ENCODE data around the gene NECAB3.
A peak's percentile ranks its signal among the peaks of the same experiment; 100 is the strongest.

Gene NECAB3

GRCh38 chr20:33668466-33669155 lies 5.6 kb downstream of the NECAB3 start:
- in situ Hi-C loops (cut with MboI; ENCODE audit: low pct_unique_long_range_greater_than_20kb, low sequenced_read_pairs): loop anchor here (25.0 kb wide), 1 partner anchor 206 kb away; no protein-coding TSS in a partner anchor
- no peak for DNase-seq

GRCh38 chr20:33667676-33668465 lies 6.4 kb downstream of the NECAB3 start:
- in situ Hi-C loops (cut with MboI; ENCODE audit: low pct_unique_long_range_greater_than_20kb, low sequenced_read_pairs): loop anchor here (25.0 kb wide), 1 partner anchor 206 kb away; no protein-coding TSS in a partner anchor
- DNase-seq: no peak

DNA sequence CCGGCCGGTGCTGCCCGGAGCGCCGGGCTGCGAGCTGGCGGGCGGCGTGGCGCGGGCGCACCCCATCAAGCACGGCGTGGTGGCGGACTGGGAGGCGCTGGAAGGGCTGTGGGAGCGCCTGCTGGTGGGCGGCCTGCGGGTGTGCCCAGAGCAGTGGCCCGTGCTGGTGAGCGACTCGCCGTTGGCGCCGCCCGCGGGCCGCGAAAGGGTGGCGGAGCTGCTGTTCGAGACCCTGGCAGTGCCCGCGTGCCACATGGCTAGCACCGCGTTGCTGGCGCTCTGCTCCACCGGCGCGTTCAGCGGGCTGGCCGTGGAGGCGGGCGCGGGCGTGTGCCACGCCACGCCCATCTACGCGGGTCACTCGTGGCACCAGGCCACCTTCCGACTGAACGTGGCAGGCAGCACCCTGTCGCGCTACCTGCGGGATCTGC lies 7.0 kb downstream of the NECAB3 start:
- DNase-seq: no peak
- in situ Hi-C loops (cut with MboI; ENCODE audit: low pct_unique_long_range_greater_than_20kb, low sequenced_read_pairs): loop anchor here (25.0 kb wide), 1 partner anchor 205 kb away; no protein-coding TSS in a partner anchor

DNA sequence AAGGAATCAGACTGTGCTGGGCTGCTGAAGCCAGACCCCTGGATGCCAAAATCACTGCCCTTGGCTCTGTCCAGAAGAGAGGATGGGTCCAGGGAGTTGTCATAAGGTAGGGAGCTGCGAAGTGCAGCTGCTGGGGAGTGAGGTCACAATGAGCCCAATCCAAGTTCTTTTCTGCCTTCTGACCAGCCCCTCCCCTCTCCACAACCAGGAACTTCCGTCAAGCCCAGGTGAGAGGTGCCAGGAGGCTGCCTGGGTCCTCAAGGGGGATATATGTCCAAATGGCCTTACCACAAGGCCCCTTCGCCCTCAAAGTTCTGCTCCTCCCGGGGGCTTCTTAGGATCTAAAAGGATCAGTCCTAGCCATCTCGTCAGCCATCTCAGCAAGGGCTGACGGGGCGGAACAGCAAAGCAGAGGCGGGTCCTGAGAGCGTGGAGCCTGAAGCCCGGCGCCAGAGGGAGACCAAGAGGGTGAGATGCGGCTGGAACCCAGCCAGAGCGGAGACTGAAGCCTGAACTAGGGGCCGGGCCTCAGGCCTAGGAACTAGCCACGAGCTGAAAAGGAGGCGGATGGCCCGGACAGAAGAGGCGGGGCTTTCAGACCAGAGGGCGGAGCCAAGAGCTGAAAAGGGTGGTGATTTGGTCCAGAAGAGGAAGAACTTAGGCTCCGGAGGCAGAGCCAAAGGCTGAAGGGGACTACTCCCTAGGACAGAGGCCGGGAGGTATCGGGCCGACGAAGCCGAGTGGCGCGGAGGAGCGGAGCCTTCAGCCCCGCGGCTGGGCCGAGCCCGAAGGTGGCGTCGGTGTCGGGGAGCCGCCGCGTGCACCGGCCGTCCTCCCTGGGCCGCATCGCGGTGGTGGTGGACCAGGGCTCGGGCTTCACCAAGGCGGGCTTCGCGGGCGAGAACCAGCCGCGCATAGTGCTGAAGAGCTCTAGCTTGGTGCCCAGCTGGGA lies 7.7 kb downstream of the NECAB3 start, which contains the start of gene ACTL10:
Gene ACTL10, plus strand, starts transcription at position 651 of the 952 bp plus-strand sequence. CDS start 555 bp downstream, outside the sequence.
- DNase-seq: peak; percentile 41
- in situ Hi-C loops (cut with MboI; ENCODE audit: low pct_unique_long_range_greater_than_20kb, low sequenced_read_pairs): loop anchor here (25.0 kb wide), 1 partner anchor 204 kb away; no protein-coding TSS in a partner anchor

DNA sequence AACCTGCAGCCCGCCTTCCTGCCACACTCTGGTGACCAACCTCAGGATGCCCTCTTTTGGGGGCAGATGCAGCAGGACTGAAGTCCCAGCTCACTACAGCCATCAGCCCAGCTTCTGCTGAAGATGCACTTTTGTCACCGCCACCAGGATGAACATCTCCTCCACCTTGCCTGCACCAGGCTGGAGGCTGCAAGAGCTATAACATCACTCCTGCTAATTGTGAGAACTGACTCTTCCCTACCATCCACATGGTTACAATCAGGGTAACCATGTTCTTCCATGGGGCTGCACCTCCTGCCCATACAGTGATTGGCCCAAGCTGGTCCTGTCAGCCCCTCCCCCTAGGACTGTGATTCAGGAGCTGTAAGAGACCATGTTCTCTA lies 9.5 kb downstream of the NECAB3 start:
- in situ Hi-C loops (cut with MboI; ENCODE audit: low pct_unique_long_range_greater_than_20kb, low sequenced_read_pairs): loop anchor here (25.0 kb wide), 1 partner anchor 202 kb away; no protein-coding TSS in a partner anchor
- DNase-seq: no peak

DNA sequence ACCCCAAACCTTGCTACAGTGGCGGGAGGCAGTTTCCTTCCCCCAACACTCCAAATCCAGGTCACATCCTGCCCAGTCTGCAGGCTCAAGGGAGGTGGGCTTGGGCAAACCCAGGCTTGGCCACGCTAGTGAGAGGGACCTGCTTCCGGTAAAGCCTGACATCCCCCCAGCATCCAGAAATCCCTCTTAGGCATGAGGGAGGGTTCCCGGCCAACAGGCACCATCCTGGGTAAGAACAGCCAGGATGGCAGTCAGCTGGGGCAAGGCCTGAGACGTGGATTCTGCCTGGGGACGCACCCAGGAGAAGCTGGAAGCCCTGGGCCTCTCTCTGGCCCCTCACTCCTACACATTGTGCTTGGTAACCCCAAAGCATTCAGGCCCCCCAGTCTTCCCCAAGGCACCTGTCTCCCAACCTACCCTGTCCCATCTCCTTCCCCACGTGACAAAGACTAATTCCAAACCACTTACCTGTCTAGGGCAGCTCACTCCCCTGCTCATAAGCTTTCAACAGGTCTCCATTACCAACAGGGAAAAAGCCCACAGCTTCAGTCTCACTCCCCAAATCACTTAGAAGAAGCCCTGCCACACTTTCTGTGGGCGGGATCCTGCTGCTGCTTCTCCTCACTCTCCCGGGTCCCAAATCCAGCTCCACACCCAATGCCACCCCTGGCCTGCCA lies 10.0 kb downstream of the NECAB3 start:
- no peak for DNase-seq
- in situ Hi-C loops (cut with MboI; ENCODE audit: low pct_unique_long_range_greater_than_20kb, low sequenced_read_pairs): loop anchor here (25.0 kb wide), 1 partner anchor 202 kb away; no protein-coding TSS in a partner anchor

DNA sequence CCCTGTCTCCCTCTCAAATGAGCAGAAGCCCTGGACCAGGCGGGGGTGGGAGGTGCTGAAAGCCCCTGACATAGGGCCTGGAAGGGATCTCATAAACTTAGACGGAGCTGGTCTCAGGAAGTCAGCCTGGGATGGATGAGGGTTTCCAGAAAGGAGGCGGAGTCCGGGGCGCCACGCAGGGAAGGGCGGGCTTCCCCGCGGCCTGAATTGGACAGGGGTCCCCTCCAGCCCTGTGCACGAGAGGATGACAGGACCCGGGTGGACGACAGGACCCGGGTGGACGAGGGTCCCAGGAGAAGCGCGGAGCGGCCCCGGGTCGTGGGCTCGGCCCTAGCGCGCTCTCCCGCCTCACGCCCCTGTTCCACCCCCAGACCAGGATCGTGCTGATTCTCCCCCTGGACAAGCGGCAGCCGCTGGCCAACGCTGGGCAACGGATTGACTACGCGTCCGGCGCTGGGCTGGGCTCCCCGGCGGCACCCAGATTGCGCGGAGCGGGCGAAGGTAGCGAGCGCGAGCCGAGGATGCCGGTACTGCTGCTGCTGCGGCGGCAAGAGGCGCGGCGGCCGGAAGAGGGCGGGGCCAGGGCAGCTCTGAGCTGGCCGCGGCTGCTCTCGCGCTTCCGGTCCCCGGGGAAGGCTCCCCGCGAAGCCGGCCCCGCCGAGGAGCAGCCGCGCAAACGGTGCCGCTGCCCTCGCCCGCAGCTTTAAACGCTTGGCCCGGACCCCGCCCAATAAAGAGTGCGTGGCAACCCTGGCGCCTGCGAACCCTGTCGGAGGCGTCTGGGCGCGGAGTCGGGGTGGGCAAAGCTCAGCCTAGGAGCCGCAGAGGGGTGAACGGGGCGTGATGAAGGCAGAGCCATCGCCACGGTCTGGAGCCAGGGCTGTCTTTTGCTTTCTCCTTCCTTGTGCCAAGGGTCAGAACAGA lies 10.8 kb downstream of the NECAB3 start:
- in situ Hi-C loops (cut with MboI; ENCODE audit: low pct_unique_long_range_greater_than_20kb, low sequenced_read_pairs): loop anchor here (25.0 kb wide), 1 partner anchor 201 kb away; no protein-coding TSS in a partner anchor
- peak; percentile 69 for DNase-seq

DNA sequence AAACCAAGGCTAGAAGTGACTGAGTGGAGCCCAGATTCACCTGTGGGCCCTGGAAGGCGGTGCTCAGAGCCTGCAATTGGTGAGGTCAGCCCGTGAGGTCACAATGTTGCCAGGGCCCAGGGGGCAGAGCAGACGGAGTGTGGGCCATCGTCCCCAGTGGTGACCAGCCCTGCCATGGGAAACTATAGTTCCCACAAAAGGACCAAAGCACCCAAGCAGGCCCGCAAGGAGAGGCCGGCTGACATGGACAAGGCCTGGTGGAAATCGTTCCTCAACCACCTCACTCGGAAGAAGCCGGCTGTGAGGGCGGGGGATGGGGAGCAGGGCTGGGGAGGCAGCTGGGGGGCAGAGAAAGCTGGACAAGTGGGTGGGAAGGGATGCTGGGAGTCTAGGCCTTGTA lies 12.1 kb downstream of the NECAB3 start, which contains the start of gene C20orf144:
Gene C20orf144, plus strand, starts transcription at position 156 of the 400 bp plus-strand sequence. Its CDS starts 19 bp downstream, at position 175.
- no peak for DNase-seq
- in situ Hi-C loops (cut with MboI; ENCODE audit: low pct_unique_long_range_greater_than_20kb, low sequenced_read_pairs): loop anchor here (25.0 kb wide), 1 partner anchor 200 kb away; no protein-coding TSS in a partner anchor

- no peak for DNase-seq
- in situ Hi-C loops (cut with MboI; ENCODE audit: low pct_unique_long_range_greater_than_20kb, low sequenced_read_pairs): loop anchor here (25.0 kb wide), 1 partner anchor 198 kb away; no protein-coding TSS in a partner anchor
Observed at GRCh38 chr20:33660685-33661058, 13.6 kb downstream of the NECAB3 start.

- DNase-seq: no peak
- in situ Hi-C loops (cut with MboI; ENCODE audit: low pct_unique_long_range_greater_than_20kb, low sequenced_read_pairs): loop anchor here (25.0 kb wide), 1 partner anchor 198 kb away; no protein-coding TSS in a partner anchor
Observed at GRCh38 chr20:33660035-33660684, 14.1 kb downstream of the NECAB3 start.

DNA sequence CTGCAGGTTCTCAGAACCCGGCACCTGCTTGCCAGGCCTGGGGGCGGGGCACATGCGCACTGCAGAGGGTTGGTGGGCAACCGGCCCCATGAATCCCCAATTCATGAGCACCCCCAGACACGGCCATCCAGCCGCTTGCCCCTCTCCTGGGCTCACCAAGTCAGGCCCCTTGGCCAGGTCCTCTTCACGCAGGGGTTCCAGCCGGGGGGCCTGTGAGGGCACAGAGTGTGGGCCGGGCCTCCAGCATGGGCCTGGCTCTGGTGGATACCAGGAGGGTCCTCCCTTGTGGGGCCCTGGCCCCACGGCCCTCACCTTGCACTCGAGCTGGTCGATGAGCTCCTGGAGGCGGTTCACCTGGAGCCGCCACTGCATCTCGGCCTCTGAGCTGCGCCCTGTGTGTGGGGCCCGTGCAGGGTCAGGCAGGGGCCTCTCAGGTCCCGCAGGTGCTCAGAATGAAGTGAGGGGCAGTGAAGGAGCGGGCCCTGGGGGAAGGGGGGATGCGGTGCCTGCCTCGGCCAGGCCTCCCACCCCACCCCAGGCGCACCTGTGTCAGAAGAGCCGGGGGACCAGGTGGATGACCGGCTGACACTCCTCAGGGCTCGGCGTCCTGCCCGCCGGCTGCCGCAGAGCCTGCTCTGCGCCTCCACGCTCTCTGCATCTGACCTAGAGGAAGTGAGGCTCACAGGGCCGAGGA lies 14.7 kb downstream of the NECAB3 start:
- in situ Hi-C loops (cut with MboI; ENCODE audit: low pct_unique_long_range_greater_than_20kb, low sequenced_read_pairs): loop anchor here (25.0 kb wide), 1 partner anchor 197 kb away; no protein-coding TSS in a partner anchor

GRCh38 chr20:33658929-33659328 lies 15.3 kb downstream of the NECAB3 start:
- in situ Hi-C loops (cut with MboI; ENCODE audit: low pct_unique_long_range_greater_than_20kb, low sequenced_read_pairs): loop anchor here (25.0 kb wide), 1 partner anchor 197 kb away; no protein-coding TSS in a partner anchor
- no peak for DNase-seq

More for the DNA sequence above, 14.7 kb downstream of the NECAB3 start:
- DNase-seq: no peak

DNA sequence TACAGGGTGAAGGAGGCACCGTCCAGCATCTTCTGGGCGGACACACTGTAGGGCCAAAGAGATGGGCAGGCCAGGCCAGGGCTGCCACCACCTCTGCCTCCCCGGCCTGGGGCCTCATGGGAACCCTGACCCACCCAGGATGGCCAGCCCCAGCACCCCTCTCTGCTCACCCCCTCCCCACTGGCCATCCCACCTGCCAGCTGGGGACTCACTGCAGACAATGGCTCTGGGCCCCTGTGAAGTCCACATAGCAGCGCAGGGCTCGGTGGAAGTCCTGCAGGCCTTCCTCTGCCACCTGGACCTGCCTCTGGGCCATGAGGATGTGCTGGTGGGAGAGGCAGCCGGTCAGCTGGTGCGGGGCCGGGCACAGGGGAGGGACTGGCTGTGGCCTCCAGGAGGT lies 15.7 kb downstream of the NECAB3 start:
- in situ Hi-C loops (cut with MboI; ENCODE audit: low pct_unique_long_range_greater_than_20kb, low sequenced_read_pairs): loop anchor here (25.0 kb wide), 1 partner anchor 196 kb away; no protein-coding TSS in a partner anchor
- DNase-seq: no peak

DNA sequence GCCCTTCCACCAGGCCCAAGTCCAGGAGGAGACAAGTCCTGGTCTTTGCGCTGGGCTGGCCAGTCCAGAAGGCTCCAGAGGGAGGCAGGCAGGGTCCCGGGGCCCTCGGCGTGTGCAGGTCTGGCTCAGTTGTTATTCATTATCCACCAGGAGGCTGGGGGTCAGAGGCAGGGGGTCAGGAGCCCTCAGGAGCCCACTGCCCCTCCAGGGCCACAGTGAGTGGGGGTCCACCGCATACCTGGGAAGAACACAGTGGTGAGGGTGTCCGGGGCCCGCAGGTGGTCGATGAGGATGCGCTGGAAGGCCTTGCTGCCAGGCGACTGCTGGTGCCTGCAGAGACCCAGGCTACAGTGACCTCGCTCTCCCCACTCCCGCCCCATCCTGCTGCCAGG lies 16.5 kb downstream of the NECAB3 start:
- in situ Hi-C loops (cut with MboI; ENCODE audit: low pct_unique_long_range_greater_than_20kb, low sequenced_read_pairs): loop anchor here (25.0 kb wide), 1 partner anchor 195 kb away; no protein-coding TSS in a partner anchor
- DNase-seq: no peak

- in situ Hi-C loops (cut with MboI; ENCODE audit: low pct_unique_long_range_greater_than_20kb, low sequenced_read_pairs): loop anchor here (25.0 kb wide), 1 partner anchor 195 kb away; no protein-coding TSS in a partner anchor
- DNase-seq: no peak
Observed at GRCh38 chr20:33656783-33657703, 17.2 kb downstream of the NECAB3 start.

All from KBM-7 (cell line).